Left colon (tissue), 2 donors: ENCODE results near the gene COL6A1. TPM values are rescaled to one million over a fixed set of nuclear protein-coding genes. Genes with fewer than 3 reads are reported as not detected.

ENCODE experiments used
- ATAC-seq: fragments of 200-7000 bp; cut with Tn5 transposase; one replicate; pipeline ENCODE4 v1.9.1; 2020; ENCODE audit warnings: mild to moderate bottlenecking, moderate library complexity
- DNase-seq, 2 donors: peaks; one replicate each; pipeline ENCODE4 v3.0.0-alpha.2; 2020
- intact Hi-C, 2 donors: fragments of 100-400 bp; cut with DNase I in 1 of 2; cut with micrococcal nuclease in 1 of 2; formaldehyde crosslinking; loops; one replicate each; pipeline versions ENCODE4 v1.11.2 to v1.14.0; 2022; cut with DNase I, micrococcal nuclease
- total RNA-seq, 2 donors: library from RNA; stranded (reverse); fragmentation: NEBNext Ultra II Directional; extraction: Animal tissue kit (Norgen Biotek cat#: 25700); gene quantifications; one replicate each; pipeline ENCODE4 v1.2.1, GENCODE V29; 2021
- donor health status: DM: no; HTN: no; CAD: no.
- donor health status: DM: yes; HTN: yes; CAD: no.

COL6A1 gene
- total RNA-seq, 2 donors from 2014 or later = 32.2 to 111 TPM

GRCh38 chr21:46049890-46050667 lies 68.5 kb downstream of the COL6A1 start:
- intact Hi-C loops = no loop called here
- ATAC-seq (no peak), DNase-seq (no peak)

- DNase-seq = no peak
- intact Hi-C loops = no loop called here
- no peak for ATAC-seq
Measured at GRCh38 chr21:46050668-46051378, 69.3 kb downstream of the COL6A1 start.

- DNase-seq (no peak), ATAC-seq (no peak)
- intact Hi-C loops = no loop called here
Measured at GRCh38 chr21:46051379-46051770, 69.8 kb downstream of the COL6A1 start.

- DNase-seq (no peak), ATAC-seq (no peak)
- intact Hi-C loops = no loop called here
Measured at GRCh38 chr21:46051821-46052675, 70.5 kb downstream of the COL6A1 start.

- DNase-seq (no peak), ATAC-seq (no peak)
- intact Hi-C loops = no loop called here
Measured at GRCh38 chr21:46052703-46053651, 71.4 kb downstream of the COL6A1 start.

- no peak for ATAC-seq
- intact Hi-C loops = no loop called here
Measured at GRCh38 chr21:46054031-46054430, 72.5 kb downstream of the COL6A1 start.

GRCh38 chr21:46054451-46054881 lies 72.9 kb downstream of the COL6A1 start:
- ATAC-seq (no peak), DNase-seq (no peak)
- intact Hi-C loops = no loop called here

More at GRCh38 chr21:46054031-46054430, 72.5 kb downstream of the COL6A1 start:
- no peak for DNase-seq

Other genes with a start within 250 kb of the COL6A1 start
- 100 to 1,000 TPM in 1 of 2 donors, 10 to 100 TPM in 1; 65.5 to 193 TPM for gene COL6A2, start 116.3 kb downstream of the COL6A1 start, total RNA-seq
- under 1 TPM; 0.22 to 0.52 TPM for gene FTCD, start 173.8 kb downstream of the COL6A1 start, total RNA-seq
- 1 to 10 TPM; 5.9 to 8.0 TPM for gene SPATC1L, start 202.7 kb downstream of the COL6A1 start, total RNA-seq
- gene LSS, start 247.0 kb downstream of the COL6A1 start, total RNA-seq = 100 to 1,000 TPM in 1 of 2 donors, 10 to 100 TPM in 1; 65.6 to 140 TPM